HepG2 (cell line): ENCODE data around the gene SYNJ2. TPM values are rescaled to one million over a fixed set of nuclear protein-coding genes. Genes with fewer than 3 reads are reported as not detected.

Source experiments
- CBX1 ChIP-seq: IDR thresholded peaks from one replicate; pipeline ENCODE4 v1.6.1; 2016; ENCODE audit warnings: antibody characterized with exemption, low read depth
- CBX5 ChIP-seq: sonication (generic); formaldehyde crosslinking; IDR thresholded peaks from 2 replicates; pipeline ENCODE4 v1.4.0; 2020; ENCODE audit warnings: missing genetic modification reagents, borderline replicate concordance
- ETV5 ChIP-seq: IDR thresholded peaks from 2 replicates; pipeline ENCODE4 v1.6.1; 2018; ENCODE audit warnings: missing biosample characterization, missing genetic modification reagents, inconsistent platforms, borderline replicate concordance
- GFI1 ChIP-seq: sonication (generic); formaldehyde crosslinking; IDR thresholded peaks from 2 replicates; pipeline ENCODE4 v1.5.0; 2020; ENCODE audit warnings: missing genetic modification reagents, mild to moderate bottlenecking, borderline replicate concordance
- GTF2F1 ChIP-seq: fragments of 150-350 bp; IDR thresholded peaks from 2 replicates; pipeline ENCODE4 v1.6.1; 2014; ENCODE audit warnings: low read length
- HDAC1 ChIP-seq: sonication (generic); formaldehyde crosslinking; IDR thresholded peaks from 2 replicates; pipeline ENCODE4 v1.5.1; 2020; ENCODE audit warnings: mild to moderate bottlenecking, missing genetic modification reagents
- SAP130 ChIP-seq: IDR thresholded peaks from 2 replicates; pipeline ENCODE4 v1.6.1; 2016; ENCODE audit warnings: low read depth
- SATB2 ChIP-seq: sonication (generic); formaldehyde crosslinking; IDR thresholded peaks from 2 replicates; pipeline ENCODE4 v1.5.0; 2020; ENCODE audit warnings: missing genetic modification reagents
- SCMH1 ChIP-seq: sonication (generic); formaldehyde crosslinking; IDR thresholded peaks from 2 replicates; pipeline ENCODE4 v1.9.0; 2021; ENCODE audit warnings: missing genetic modification reagents, mild to moderate bottlenecking, borderline replicate concordance
- SETDB1 ChIP-seq: sonication (generic); formaldehyde crosslinking; IDR thresholded peaks from 2 replicates; pipeline ENCODE4 v1.5.1; 2020; ENCODE audit warnings: missing genetic modification reagents, mild to moderate bottlenecking, borderline replicate concordance
- SRSF1 ChIP-seq: fragments of 200-400 bp; formaldehyde crosslinking; optimal IDR thresholded peaks from 2 replicates; pipeline ENCODE3; 2017; ENCODE audit warnings: mild to moderate bottlenecking, low read depth, low read length, moderate library complexity
- TARDBP ChIP-seq: sonication (generic); formaldehyde crosslinking; IDR thresholded peaks from 2 replicates; pipeline ENCODE4 v1.8.0; 2022; ENCODE audit warnings: mild to moderate bottlenecking, missing genetic modification reagents
- ZFP1 ChIP-seq: IDR thresholded peaks from 2 replicates; pipeline ENCODE4 v1.6.1; 2016
- ZFP90 ChIP-seq: sonication (generic); formaldehyde crosslinking; IDR thresholded peaks from 2 replicates; pipeline ENCODE4 v1.8.0; 2022; ENCODE audit warnings: missing genetic modification reagents, mild to moderate bottlenecking, inconsistent platforms, borderline replicate concordance
- ZNF3 ChIP-seq: IDR thresholded peaks from 2 replicates; pipeline ENCODE4 v1.7.0; 2017; ENCODE audit warnings: inconsistent platforms
- ZNF496 ChIP-seq: sonication (generic); formaldehyde crosslinking; IDR thresholded peaks from 2 replicates; pipeline ENCODE4 v1.8.1; 2023; ENCODE audit warnings: mild to moderate bottlenecking, moderate library complexity, missing genetic modification reagents; ENCODE audit not compliant: insufficient replicate concordance
- ZNF547 ChIP-seq: sonication (generic); formaldehyde crosslinking; IDR thresholded peaks from 2 replicates; pipeline ENCODE4 v1.5.1; 2020; ENCODE audit warnings: mild to moderate bottlenecking, missing genetic modification reagents
- ZNF564 ChIP-seq: sonication (generic); formaldehyde crosslinking; IDR thresholded peaks from 2 replicates; pipeline ENCODE4 v1.8.1; 2023; ENCODE audit warnings: mild to moderate bottlenecking, missing genetic modification reagents
- polyA plus RNA-seq, 8 experiments: library from polyadenylated mRNA; depleted of rRNA in 3 of 8; stranded (reverse) in 7 of 8; unstranded in 1 of 8; fragments of >200 nt; fragmentation: Illumina TruSeq in 4 of 8; extraction: Trizol in 4 of 8; gene quantifications; 2 replicates each; pipeline versions ENCODE4 v1.2.1 to v1.2.3, GENCODE V29; 2011 to 2016; ENCODE audit warnings: low read depth in 4 of 8, missing spikeins in 1 of 8, mixed read lengths in 1 of 8; ENCODE audit not compliant: insufficient read depth in 1 of 8
- total RNA-seq, 5 experiments: library from RNA; depleted of rRNA; stranded (reverse); fragments of >200 nt; fragmentation: Illumina TruSeq; extraction: Trizol; gene quantifications; 2 replicates each; pipeline ENCODE4 v1.2.3, GENCODE V29; 2016; ENCODE audit warnings: low read depth in 1 of 5
- TF ChIP-seq, protein P1 (sequence below): sonication (generic); formaldehyde crosslinking; IDR thresholded peaks from 2 replicates; pipeline ENCODE4 v1.4.0; 2020; ENCODE audit warnings: missing genetic modification reagents
- TF ChIP-seq, protein P2 (sequence below): IDR thresholded peaks from 2 replicates; pipeline ENCODE4 v1.6.1; 2016
- TF ChIP-seq, protein P3 (sequence below), 2 experiments: IDR thresholded peaks; 2 replicates each; pipeline ENCODE4 v1.6.1; 2011 to 2012; ENCODE audit warnings: low read length in 2 of 2, borderline replicate concordance in 1 of 2, low read depth in 1 of 2, mild to moderate bottlenecking in 1 of 2, moderate library complexity in 1 of 2
- TF ChIP-seq, protein P4 (sequence below): sonication (generic); formaldehyde crosslinking; IDR thresholded peaks from 2 replicates; pipeline ENCODE4 v1.8.0; 2023; ENCODE audit warnings: mild to moderate bottlenecking, missing genetic modification reagents
- TF ChIP-seq, protein P5 (sequence below): sonication (generic); formaldehyde crosslinking; IDR thresholded peaks from 2 replicates; pipeline ENCODE4 v1.4.0; 2020; ENCODE audit warnings: missing genetic modification reagents

SYNJ2 gene
- total and polyA plus RNA-seq, 2 of the 13 experiments (the other 11 are each of a cell fraction or from before 2014, with no cell fraction given): 39.1 to 57.6 TPM

DNA sequence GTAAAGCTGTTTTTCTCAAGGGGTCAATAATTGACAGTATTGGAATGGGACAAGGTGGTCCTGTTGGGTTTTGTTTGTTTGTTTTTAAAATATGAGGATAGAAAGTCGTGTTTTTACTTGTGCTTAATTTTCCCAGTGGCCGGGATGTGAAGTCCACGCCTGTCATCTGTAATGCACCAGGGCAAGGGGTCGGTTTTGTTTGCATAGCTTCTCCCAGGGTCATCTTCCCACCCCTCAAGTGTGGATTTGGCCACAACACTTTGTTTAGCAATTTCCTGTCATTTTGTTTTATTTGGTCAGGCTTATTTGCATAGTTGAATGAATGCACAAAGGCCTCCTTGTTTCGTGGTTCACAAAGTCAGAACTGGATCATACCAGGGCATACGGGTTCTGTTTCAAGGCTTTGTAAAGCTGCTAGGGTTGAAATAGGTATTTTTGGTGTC lies 29.8 kb downstream of the SYNJ2 start (continued):
- TF ChIP-seq, protein P1, sequence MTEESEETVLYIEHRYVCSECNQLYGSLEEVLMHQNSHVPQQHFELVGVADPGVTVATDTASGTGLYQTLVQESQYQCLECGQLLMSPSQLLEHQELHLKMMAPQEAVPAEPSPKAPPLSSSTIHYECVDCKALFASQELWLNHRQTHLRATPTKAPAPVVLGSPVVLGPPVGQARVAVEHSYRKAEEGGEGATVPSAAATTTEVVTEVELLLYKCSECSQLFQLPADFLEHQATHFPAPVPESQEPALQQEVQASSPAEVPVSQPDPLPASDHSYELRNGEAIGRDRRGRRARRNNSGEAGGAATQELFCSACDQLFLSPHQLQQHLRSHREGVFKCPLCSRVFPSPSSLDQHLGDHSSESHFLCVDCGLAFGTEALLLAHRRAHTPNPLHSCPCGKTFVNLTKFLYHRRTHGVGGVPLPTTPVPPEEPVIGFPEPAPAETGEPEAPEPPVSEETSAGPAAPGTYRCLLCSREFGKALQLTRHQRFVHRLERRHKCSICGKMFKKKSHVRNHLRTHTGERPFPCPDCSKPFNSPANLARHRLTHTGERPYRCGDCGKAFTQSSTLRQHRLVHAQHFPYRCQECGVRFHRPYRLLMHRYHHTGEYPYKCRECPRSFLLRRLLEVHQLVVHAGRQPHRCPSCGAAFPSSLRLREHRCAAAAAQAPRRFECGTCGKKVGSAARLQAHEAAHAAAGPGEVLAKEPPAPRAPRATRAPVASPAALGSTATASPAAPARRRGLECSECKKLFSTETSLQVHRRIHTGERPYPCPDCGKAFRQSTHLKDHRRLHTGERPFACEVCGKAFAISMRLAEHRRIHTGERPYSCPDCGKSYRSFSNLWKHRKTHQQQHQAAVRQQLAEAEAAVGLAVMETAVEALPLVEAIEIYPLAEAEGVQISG (CRISPR knock-in tag): peak; percentile 73; the same call in 1 of the 2 replicates
- peak; percentile 99 for TF ChIP-seq ETV5 (CRISPR knock-in tag)
- TF ChIP-seq HDAC1: peak; percentile 93
- peak; percentile 75 for TF ChIP-seq TARDBP (CRISPR knock-in tag)
- TF ChIP-seq, protein P2, sequence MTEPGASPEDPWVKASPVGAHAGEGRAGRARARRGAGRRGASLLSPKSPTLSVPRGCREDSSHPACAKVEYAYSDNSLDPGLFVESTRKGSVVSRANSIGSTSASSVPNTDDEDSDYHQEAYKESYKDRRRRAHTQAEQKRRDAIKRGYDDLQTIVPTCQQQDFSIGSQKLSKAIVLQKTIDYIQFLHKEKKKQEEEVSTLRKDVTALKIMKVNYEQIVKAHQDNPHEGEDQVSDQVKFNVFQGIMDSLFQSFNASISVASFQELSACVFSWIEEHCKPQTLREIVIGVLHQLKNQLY (CRISPR knock-in tag): peak; percentile 96
- TF ChIP-seq CBX1: no peak
- TF ChIP-seq SETDB1 (CRISPR knock-in tag): no peak
- peak; percentile 90 for TF ChIP-seq GFI1 (CRISPR knock-in tag)
- no peak for TF ChIP-seq GTF2F1
- TF ChIP-seq ZFP90 (CRISPR knock-in tag): 0 out of 2 replicates have a peak, but pooled peaks have one; percentile 38
- TF ChIP-seq SATB2 (CRISPR knock-in tag): no peak
- TF ChIP-seq, protein P3, sequence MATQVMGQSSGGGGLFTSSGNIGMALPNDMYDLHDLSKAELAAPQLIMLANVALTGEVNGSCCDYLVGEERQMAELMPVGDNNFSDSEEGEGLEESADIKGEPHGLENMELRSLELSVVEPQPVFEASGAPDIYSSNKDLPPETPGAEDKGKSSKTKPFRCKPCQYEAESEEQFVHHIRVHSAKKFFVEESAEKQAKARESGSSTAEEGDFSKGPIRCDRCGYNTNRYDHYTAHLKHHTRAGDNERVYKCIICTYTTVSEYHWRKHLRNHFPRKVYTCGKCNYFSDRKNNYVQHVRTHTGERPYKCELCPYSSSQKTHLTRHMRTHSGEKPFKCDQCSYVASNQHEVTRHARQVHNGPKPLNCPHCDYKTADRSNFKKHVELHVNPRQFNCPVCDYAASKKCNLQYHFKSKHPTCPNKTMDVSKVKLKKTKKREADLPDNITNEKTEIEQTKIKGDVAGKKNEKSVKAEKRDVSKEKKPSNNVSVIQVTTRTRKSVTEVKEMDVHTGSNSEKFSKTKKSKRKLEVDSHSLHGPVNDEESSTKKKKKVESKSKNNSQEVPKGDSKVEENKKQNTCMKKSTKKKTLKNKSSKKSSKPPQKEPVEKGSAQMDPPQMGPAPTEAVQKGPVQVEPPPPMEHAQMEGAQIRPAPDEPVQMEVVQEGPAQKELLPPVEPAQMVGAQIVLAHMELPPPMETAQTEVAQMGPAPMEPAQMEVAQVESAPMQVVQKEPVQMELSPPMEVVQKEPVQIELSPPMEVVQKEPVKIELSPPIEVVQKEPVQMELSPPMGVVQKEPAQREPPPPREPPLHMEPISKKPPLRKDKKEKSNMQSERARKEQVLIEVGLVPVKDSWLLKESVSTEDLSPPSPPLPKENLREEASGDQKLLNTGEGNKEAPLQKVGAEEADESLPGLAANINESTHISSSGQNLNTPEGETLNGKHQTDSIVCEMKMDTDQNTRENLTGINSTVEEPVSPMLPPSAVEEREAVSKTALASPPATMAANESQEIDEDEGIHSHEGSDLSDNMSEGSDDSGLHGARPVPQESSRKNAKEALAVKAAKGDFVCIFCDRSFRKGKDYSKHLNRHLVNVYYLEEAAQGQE (IDR thresholded peaks at IDR 0.05; ENCODE audit: borderline replicate concordance in 1 of 2, low read depth in 1 of 2, low read length in 2 of 2): peak in 1 of 2 experiments; percentile 74; a peak in 1 of 4 replicates
- TF ChIP-seq ZNF3 (CRISPR knock-in tag): no peak
- no peak; the same call in 1 of the 2 replicates for TF ChIP-seq ZNF564
- no peak for TF ChIP-seq ZNF547
- TF ChIP-seq, protein P4, sequence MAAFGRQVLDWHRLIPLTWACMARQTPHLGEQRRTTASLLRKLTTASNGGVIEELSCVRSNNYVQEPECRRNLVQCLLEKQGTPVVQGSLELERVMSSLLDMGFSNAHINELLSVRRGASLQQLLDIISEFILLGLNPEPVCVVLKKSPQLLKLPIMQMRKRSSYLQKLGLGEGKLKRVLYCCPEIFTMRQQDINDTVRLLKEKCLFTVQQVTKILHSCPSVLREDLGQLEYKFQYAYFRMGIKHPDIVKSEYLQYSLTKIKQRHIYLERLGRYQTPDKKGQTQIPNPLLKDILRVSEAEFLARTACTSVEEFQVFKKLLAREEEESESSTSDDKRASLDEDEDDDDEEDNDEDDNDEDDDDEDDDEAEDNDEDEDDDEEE (CRISPR knock-in tag): 0 out of 2 replicates have a peak, but pooled peaks have one; percentile 9
- no peak for TF ChIP-seq SCMH1
- TF ChIP-seq, protein P5, sequence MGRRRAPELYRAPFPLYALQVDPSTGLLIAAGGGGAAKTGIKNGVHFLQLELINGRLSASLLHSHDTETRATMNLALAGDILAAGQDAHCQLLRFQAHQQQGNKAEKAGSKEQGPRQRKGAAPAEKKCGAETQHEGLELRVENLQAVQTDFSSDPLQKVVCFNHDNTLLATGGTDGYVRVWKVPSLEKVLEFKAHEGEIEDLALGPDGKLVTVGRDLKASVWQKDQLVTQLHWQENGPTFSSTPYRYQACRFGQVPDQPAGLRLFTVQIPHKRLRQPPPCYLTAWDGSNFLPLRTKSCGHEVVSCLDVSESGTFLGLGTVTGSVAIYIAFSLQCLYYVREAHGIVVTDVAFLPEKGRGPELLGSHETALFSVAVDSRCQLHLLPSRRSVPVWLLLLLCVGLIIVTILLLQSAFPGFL (CRISPR knock-in tag): no peak
- no peak for TF ChIP-seq SRSF1
- TF ChIP-seq CBX5 (CRISPR knock-in tag): peak; percentile 7; the same call in 1 of the 2 replicates
- 0 out of 2 replicates have a peak, but pooled peaks have one; percentile 15 for TF ChIP-seq ZFP1 (CRISPR knock-in tag)
- peak; percentile 96 for TF ChIP-seq SAP130
- no peak for TF ChIP-seq ZNF496 (CRISPR knock-in tag)
